ENCODE measurements around the gene C1D.

DNA sequence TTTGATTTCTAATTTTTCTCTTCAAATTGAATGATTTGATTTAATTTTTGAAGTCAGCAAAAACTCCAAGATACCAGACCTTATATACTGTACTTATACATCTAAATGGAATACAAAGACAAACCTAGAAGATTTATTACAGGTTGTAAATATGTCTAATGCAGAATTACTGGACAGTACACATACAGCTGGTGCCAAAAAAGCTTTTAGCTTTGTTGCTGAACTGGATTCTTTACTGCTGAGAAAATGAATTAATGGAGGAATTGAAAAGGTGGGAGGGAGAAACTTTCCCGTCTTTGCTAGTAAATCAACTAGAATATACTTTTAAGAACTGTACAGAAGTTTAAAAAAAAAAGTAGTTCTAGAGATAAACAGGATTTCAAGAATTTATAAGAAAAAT lies 17.5 kb downstream of the C1D start:
- no peak for TF ChIP-seq POLR2A (IDR thresholded peaks at IDR 0.05)
- TF ChIP-seq, protein P1, sequence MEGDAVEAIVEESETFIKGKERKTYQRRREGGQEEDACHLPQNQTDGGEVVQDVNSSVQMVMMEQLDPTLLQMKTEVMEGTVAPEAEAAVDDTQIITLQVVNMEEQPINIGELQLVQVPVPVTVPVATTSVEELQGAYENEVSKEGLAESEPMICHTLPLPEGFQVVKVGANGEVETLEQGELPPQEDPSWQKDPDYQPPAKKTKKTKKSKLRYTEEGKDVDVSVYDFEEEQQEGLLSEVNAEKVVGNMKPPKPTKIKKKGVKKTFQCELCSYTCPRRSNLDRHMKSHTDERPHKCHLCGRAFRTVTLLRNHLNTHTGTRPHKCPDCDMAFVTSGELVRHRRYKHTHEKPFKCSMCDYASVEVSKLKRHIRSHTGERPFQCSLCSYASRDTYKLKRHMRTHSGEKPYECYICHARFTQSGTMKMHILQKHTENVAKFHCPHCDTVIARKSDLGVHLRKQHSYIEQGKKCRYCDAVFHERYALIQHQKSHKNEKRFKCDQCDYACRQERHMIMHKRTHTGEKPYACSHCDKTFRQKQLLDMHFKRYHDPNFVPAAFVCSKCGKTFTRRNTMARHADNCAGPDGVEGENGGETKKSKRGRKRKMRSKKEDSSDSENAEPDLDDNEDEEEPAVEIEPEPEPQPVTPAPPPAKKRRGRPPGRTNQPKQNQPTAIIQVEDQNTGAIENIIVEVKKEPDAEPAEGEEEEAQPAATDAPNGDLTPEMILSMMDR (IDR thresholded peaks at IDR 0.05): no peak
